Gastroesophageal sphincter (tissue), 4 donors: ENCODE data around the gene PKDCC. TPM values are rescaled to one million over a fixed set of nuclear protein-coding genes. Genes with fewer than 3 reads are reported as not detected.

ENCODE experiments used
- ATAC-seq: fragments of 150-250 bp; one replicate; pipeline ENCODE4 v1.9.1; 2016; ENCODE audit warnings: mild to moderate bottlenecking, moderate library complexity
- H3K27ac ChIP-seq, 4 donors: fragments of 200-600 bp; sonication (generic) in 3 of 4; 1 replicate in 3 of 4; 2 replicates in 1 of 4; pipeline ENCODE4 v1.5.1; 2016 to 2019
- H3K27me3 ChIP-seq: fragments of 200-600 bp; sonication (generic); one replicate; pipeline ENCODE4 v1.5.1; 2019
- H3K36me3 ChIP-seq, 2 donors: fragments of 200-600 bp; sonication (generic); one replicate each; pipeline ENCODE4 v1.5.1; 2019; ENCODE audit warnings: control low read depth in 1 of 2
- H3K4me1 ChIP-seq, 3 donors: fragments of 200-600 bp; sonication (generic); 1 replicate in 2 of 3; 2 replicates in 1 of 3; pipeline ENCODE4 v1.5.1; 2016 to 2019; ENCODE audit warnings: control low read depth in 2 of 3
- H3K4me3 ChIP-seq, 2 donors: fragments of 200-600 bp; sonication (generic); one replicate each; pipeline ENCODE4 v1.5.1; 2019; ENCODE audit warnings: mild to moderate bottlenecking in 1 of 2, moderate library complexity in 1 of 2
- H3K9me3 ChIP-seq, 3 donors: fragments of 200-600 bp; sonication (generic); one replicate each; pipeline ENCODE4 v1.5.1; 2017 to 2019; ENCODE audit warnings: control low read depth in 2 of 3
- CTCF ChIP-seq, 4 experiments: fragments of 200-600 bp in 2 of 4; fragments of 450-650 bp in 2 of 4; sonication (generic) in 1 of 4; IDR thresholded peaks; one replicate each; pipeline ENCODE4 v1.5.1; 2017 to 2019; ENCODE audit warnings: antibody characterized with exemption in 4 of 4, mild to moderate bottlenecking in 2 of 4, moderate library complexity in 2 of 4
- EP300 ChIP-seq: sonication (generic); formaldehyde crosslinking; IDR thresholded peaks from one replicate; pipeline ENCODE4 v1.6.1; 2017; ENCODE audit warnings: antibody characterized with exemption, mild to moderate bottlenecking
- POLR2A ChIP-seq, 2 donors: fragments of 450-650 bp; IDR thresholded peaks; one replicate each; pipeline ENCODE4 v1.6.1; 2017; ENCODE audit warnings: antibody characterized with exemption in 2 of 2, mild to moderate bottlenecking in 2 of 2, moderate library complexity in 1 of 2
- POLR2AphosphoS5 ChIP-seq: sonication (generic); formaldehyde crosslinking; IDR thresholded peaks from one replicate; pipeline ENCODE4 v1.6.1; 2017; ENCODE audit warnings: antibody characterized with exemption
- WGBS, 2 donors: methylation state at CpG; one replicate each; pipeline ENCODE4 v1.1.5; 2018; ENCODE audit warnings: low coverage in 1 of 2; 5-methylcytosine and 5-hydroxymethylcytosine counted together
- total RNA-seq, 4 donors: library from RNA; depleted of rRNA; stranded (reverse); fragments of >200 nt; gene quantifications; one replicate each; pipeline ENCODE4 v1.1.0, GENCODE V29; 2016

PKDCC gene
- total RNA-seq, 4 donors from 2014 or later: 89.0 to 277 (median 194) TPM

- Histone ChIP-seq H3K4me1 (peaks cover 18 to 99% (median 46%) of the 10 kb centered on the region in 3 donors), H3K27me3 (no peaks in the 10 kb centered on the region), H3K36me3 (peaks cover 0 to 53% of the 10 kb centered on the region in 2 donors), H3K27ac (peak overlapping the region in 3 of 4 donors; percentile 84 to 97 (median 91)), H3K9me3 (no peaks in the 10 kb centered on the region), H3K4me3 (no peak overlapping the region)
- WGBS, 2 donors: 68 to 71% methylated on average over 1 to 3 of the region's 10 CpGs
- no peak for TF ChIP-seq POLR2AphosphoS5
- TF ChIP-seq EP300: no peak
- no peak for TF ChIP-seq POLR2A (IDR thresholded peaks at IDR 0.05)
- TF ChIP-seq CTCF (IDR thresholded peaks at IDR 0.05): no peak
- ATAC-seq: no peak
Measured at GRCh38 chr2:42057902-42058450, 10.2 kb downstream of the PKDCC start.

DNA sequence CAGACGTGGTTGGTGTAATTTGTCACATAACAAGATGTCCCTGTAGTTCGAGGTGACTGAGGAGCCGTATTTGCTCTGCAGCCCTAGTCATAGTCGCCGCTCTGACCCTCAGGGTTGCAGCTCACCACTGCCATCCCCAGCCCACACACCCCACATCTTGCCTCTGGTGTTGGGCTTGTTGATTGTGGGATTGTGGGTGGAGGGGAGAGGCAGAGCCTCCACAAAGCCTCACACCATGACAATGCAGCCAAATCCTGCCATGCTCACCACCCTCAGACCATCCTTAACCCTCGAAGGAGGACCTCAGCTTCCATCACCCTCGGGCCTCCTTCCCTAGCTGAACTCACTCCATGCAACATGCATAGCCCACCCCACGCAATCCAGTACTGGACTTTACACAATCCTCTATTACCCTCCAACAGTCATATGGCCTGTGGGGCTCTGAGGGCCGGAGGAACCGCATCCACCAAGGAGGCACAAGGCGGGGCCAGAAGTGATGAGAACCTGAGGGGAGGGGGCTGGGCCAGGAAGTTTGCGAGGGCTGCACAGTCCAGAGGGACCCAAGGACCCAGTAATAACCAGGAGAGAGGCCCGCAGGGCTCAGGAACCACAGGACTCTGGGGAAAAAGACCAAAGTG lies 11.6 kb downstream of the PKDCC start:
- Histone ChIP-seq H3K36me3 (peaks cover 0 to 53% of the 10 kb centered on the region in 2 donors), H3K4me1 (peaks cover 21 to 99% (median 34%) of the 10 kb centered on the region in 3 donors), H3K27me3 (no peaks in the 10 kb centered on the region), H3K27ac (peak overlapping the region; percentile 80 to 97 (median 88)), H3K4me3 (no peak overlapping the region), H3K9me3 (no peaks in the 10 kb centered on the region)
- TF ChIP-seq CTCF (IDR thresholded peaks at IDR 0.05) (no peak), EP300 (no peak), POLR2A (IDR thresholded peaks at IDR 0.05) (no peak), POLR2AphosphoS5 (no peak)
- WGBS, 2 donors: 72 to 84% methylated on average over 4 to 8 of the region's 13 CpGs
- no peak for ATAC-seq

DNA sequence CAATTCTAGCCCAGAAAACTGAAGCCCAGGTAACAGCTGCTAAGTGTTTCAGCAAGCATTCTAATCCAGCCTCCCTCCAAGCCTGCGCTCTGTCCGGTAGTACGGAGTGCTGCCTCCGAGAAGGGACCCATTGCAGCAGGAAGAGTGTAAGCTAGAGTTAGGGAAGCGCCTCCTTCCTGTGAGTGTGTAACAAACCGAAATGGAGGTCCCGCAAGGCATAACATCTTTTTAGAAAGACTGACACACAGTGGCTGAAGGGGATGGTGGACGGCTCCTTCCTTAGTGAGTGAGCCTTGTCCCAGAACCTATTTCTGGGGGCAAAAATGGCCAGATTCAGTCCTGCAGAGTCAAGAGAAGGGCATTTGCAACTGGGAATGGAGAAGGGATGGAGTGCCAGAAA lies 12.2 kb downstream of the PKDCC start:
- H3K4me1 ChIP-seq: peaks cover 17 to 99% (median 29%) of the 10 kb centered on the region in 3 donors
- H3K27ac ChIP-seq: peak overlapping the region; percentile 80 to 97 (median 88)
- H3K36me3 ChIP-seq: peaks cover 0 to 49% of the 10 kb centered on the region in 2 donors

DNA sequence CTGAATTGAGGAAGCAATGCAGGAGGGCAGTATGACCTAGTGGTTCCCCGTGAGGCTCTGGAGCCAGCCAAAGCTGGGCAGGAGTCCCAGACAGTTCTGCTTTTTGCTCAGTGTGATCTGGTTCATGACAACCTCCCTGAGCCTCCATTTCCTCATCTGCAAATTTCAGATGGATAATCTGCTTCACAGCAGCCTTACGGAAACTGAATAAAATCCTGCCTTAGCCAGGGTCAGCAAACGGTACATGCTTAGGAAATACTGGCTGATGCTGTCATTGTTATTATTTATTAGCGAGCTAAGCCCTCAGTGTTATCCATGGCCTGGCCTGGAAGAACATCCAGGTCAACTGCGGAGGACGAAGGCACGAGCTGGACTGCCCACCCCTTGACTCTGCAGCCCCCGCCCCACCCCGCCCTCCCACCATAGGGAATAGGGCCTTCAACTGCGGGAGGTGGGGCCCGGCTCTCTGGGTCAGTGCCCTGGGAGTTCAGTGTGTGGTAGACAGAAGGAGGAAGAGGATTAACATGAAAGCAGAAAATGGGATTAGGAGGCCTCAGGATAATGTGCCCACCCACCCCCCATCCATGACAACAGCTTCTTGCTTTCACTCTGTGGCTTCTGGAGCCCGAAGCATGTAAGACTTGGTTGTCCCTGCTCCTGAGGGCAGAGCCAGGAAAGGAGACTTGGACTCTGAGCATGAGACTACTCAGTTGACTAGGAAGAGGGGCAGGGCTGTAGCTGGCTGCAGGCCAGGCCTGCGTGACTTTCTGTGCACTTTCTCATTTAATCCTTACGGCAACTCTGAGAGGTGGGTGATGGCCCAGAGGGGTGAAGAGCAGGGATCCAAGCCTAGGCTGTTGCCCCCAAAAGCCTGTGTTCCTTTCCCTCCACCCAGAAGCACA lies 13.1 kb downstream of the PKDCC start:
- H3K4me1 ChIP-seq: peaks cover 12 to 92% (median 22%) of the 10 kb centered on the region in 3 donors
- 17 to 20% methylated on average over 3 to 4 of the region's 14 CpGs for WGBS, 2 donors
- H3K27ac ChIP-seq: peak overlapping the region; percentile 80 to 97 (median 88)
- ATAC-seq: peak; percentile 52
- H3K27me3 ChIP-seq: no peaks in the 10 kb centered on the region
- H3K4me3 ChIP-seq: no peak overlapping the region
- TF ChIP-seq POLR2A (IDR thresholded peaks at IDR 0.05): no peak
- no peak for TF ChIP-seq CTCF (IDR thresholded peaks at IDR 0.05)
- TF ChIP-seq POLR2AphosphoS5: peak; percentile 84
- peaks cover 0 to 39% of the 10 kb centered on the region in 2 donors for H3K36me3 ChIP-seq
- no peaks in the 10 kb centered on the region for H3K9me3 ChIP-seq

More for the DNA sequence above, 12.2 kb downstream of the PKDCC start:
- no peak overlapping the region for H3K4me3 ChIP-seq
- H3K9me3 ChIP-seq: no peaks in the 10 kb centered on the region
- no peak for ATAC-seq
- no peaks in the 10 kb centered on the region for H3K27me3 ChIP-seq
- 40 to 60% methylated on average over 1 to 2 of the region's 8 CpGs for WGBS, 2 donors
- TF ChIP-seq CTCF (IDR thresholded peaks at IDR 0.05) (no peak), EP300 (no peak), POLR2AphosphoS5 (no peak), POLR2A (IDR thresholded peaks at IDR 0.05) (no peak)
